Ramos (cell line): ENCODE results near the gene CADM1.

Source experiments
- in situ Hi-C: fragments of 300-500 bp; cut with MboI; formaldehyde crosslinking; loops from one replicate; pipeline ENCODE4 v1.14.3; 2022; ENCODE audit warnings: low sequenced_read_pairs; ENCODE audit not compliant: unreplicated experiment

Gene CADM1

GRCh38 chr11:115145324-115145723, 358.9 kb downstream of the CADM1 start:
- in situ Hi-C loops, result no loop called here

- in situ Hi-C loops, result no loop called here
Observed at GRCh38 chr11:115144914-115145313, 359.3 kb downstream of the CADM1 start.

- in situ Hi-C loops, result no loop called here
Observed at GRCh38 chr11:115144014-115144413, 360.2 kb downstream of the CADM1 start.

- in situ Hi-C loops, result no loop called here
Observed at GRCh38 chr11:115141231-115142114, 362.7 kb downstream of the CADM1 start.

GRCh38 chr11:115135936-115136335, 368.3 kb downstream of the CADM1 start:
- in situ Hi-C loops, result no loop called here

- in situ Hi-C loops, result no loop called here
Observed at GRCh38 chr11:115134926-115135325, 369.3 kb downstream of the CADM1 start.

- in situ Hi-C loops, result no loop called here
Observed at GRCh38 chr11:115133475-115134209, 370.6 kb downstream of the CADM1 start.

- in situ Hi-C loops, result no loop called here
Observed at GRCh38 chr11:115132436-115133228, 371.6 kb downstream of the CADM1 start.

- in situ Hi-C loops, result no loop called here
Observed at GRCh38 chr11:115129473-115130289, 374.5 kb downstream of the CADM1 start.

- in situ Hi-C loops, result no loop called here
Observed at GRCh38 chr11:115128226-115128625, 376.0 kb downstream of the CADM1 start.

GRCh38 chr11:115127790-115128189, 376.4 kb downstream of the CADM1 start:
- in situ Hi-C loops, result no loop called here

GRCh38 chr11:115126515-115127208, 377.6 kb downstream of the CADM1 start:
- in situ Hi-C loops, result no loop called here

GRCh38 chr11:115126092-115126491, 378.1 kb downstream of the CADM1 start:
- in situ Hi-C loops, result no loop called here

GRCh38 chr11:115124786-115125185, 379.4 kb downstream of the CADM1 start:
- in situ Hi-C loops, result no loop called here

GRCh38 chr11:115123641-115124040, 380.6 kb downstream of the CADM1 start:
- in situ Hi-C loops, result no loop called here

GRCh38 chr11:115122274-115122673, 381.9 kb downstream of the CADM1 start:
- in situ Hi-C loops, result no loop called here
